Measurements from ENCODE around the gene ATP6V0A1.
A peak's percentile ranks its signal among the peaks of the same experiment; 100 is the strongest.
"Not testable (repeated sequence)": the region's sequence is repeated elsewhere in the genome, so short reads cannot be mapped to it uniquely, and the experiment has no call there.

The ATP6V0A1 gene

GRCh38 chr17:42543190-42544079 lies 84.8 kb downstream of the ATP6V0A1 start:
- DNase-seq = no peak

- no peak for DNase-seq
These were observed 86.2 kb downstream of the ATP6V0A1 start for GRCh38 chr17:42544874-42545283.

- not testable (repeated sequence) for DNase-seq
These were observed 87.3 kb downstream of the ATP6V0A1 start for GRCh38 chr17:42545755-42546505.

- DNase-seq = no peak
These were observed 88.4 kb downstream of the ATP6V0A1 start for GRCh38 chr17:42547001-42547461.

GRCh38 chr17:42547698-42548069 lies 89.0 kb downstream of the ATP6V0A1 start:
- DNase-seq = no peak

GRCh38 chr17:42548070-42548837 lies 89.6 kb downstream of the ATP6V0A1 start:
- peak; percentile 45 for DNase-seq

GRCh38 chr17:42548993-42549755 lies 90.5 kb downstream of the ATP6V0A1 start:
- no peak for DNase-seq

GRCh38 chr17:42552736-42553135 lies 94.1 kb downstream of the ATP6V0A1 start, which contains the start of gene HSD17B1:
TSS of gene HSD17B1 (plus strand) at chr17:42552923. CDS start at chr17:42552934, 11 bp downstream.
- DNase-seq = not testable (repeated sequence)

GRCh38 chr17:42553161-42553818 lies 94.6 kb downstream of the ATP6V0A1 start:
- DNase-seq = no peak

- DNase-seq = no peak
These were observed 95.2 kb downstream of the ATP6V0A1 start for GRCh38 chr17:42553866-42554249.

GRCh38 chr17:42554250-42555121 lies 95.8 kb downstream of the ATP6V0A1 start:
- DNase-seq = peak; percentile 70

GRCh38 chr17:42555122-42555622 lies 96.5 kb downstream of the ATP6V0A1 start:
- DNase-seq = no peak

- DNase-seq = not testable (repeated sequence)
These were observed 97.4 kb downstream of the ATP6V0A1 start for GRCh38 chr17:42555961-42556617.

- no peak for DNase-seq
These were observed 100.4 kb downstream of the ATP6V0A1 start for GRCh38 chr17:42559075-42559474.

GRCh38 chr17:42560246-42560645 lies 101.6 kb downstream of the ATP6V0A1 start:
- DNase-seq = no peak

GRCh38 chr17:42561897-42562387 lies 103.3 kb downstream of the ATP6V0A1 start, which contains the start of gene COASY:
TSS of gene COASY (plus strand) at chr17:42562148. CDS start at chr17:42562623, 475 bp downstream.
- peak; percentile 94 for DNase-seq

- DNase-seq = no peak
These were observed 103.9 kb downstream of the ATP6V0A1 start for GRCh38 chr17:42562388-42563142.

GRCh38 chr17:42563143-42563509 lies 104.4 kb downstream of the ATP6V0A1 start:
- no peak for DNase-seq

GRCh38 chr17:42563543-42563942 lies 104.9 kb downstream of the ATP6V0A1 start:
- DNase-seq = no peak

Measured in kidney glomerular epithelial cell (primary cell).